ENCODE measurements around the gene CATSPER3.

DNA sequence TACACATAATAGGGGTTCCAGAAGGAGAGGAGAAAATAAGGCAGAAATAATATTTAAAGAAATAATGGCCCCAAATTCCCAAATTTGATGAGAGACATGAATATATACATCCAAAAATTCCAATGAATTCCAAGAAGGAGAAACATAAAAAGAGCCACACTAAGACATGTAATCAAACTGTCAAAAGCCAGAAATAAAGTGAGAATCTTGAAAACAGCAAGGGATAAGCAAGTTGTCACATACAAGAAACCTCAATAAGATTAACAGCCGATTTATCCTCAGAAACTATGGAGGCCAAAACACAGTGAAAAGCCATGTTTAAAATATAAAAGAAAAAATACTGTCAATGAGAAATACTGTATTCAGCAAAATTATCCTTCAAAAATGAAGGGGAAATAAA, 14.5 kb downstream of the CATSPER3 start:
- TF ChIP-seq, protein P1, sequence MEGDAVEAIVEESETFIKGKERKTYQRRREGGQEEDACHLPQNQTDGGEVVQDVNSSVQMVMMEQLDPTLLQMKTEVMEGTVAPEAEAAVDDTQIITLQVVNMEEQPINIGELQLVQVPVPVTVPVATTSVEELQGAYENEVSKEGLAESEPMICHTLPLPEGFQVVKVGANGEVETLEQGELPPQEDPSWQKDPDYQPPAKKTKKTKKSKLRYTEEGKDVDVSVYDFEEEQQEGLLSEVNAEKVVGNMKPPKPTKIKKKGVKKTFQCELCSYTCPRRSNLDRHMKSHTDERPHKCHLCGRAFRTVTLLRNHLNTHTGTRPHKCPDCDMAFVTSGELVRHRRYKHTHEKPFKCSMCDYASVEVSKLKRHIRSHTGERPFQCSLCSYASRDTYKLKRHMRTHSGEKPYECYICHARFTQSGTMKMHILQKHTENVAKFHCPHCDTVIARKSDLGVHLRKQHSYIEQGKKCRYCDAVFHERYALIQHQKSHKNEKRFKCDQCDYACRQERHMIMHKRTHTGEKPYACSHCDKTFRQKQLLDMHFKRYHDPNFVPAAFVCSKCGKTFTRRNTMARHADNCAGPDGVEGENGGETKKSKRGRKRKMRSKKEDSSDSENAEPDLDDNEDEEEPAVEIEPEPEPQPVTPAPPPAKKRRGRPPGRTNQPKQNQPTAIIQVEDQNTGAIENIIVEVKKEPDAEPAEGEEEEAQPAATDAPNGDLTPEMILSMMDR (optimal IDR thresholded peaks at IDR 0.05 in 1 of 3, IDR thresholded peaks at IDR 0.05 in 1 of 3, conservative IDR thresholded peaks at IDR 0.05 in 1 of 3; ENCODE audit: extremely low read depth in 1 of 3, insufficient read depth in 2 of 3, low read length in 3 of 3), result no peak
- no peak for TF ChIP-seq EZH2 (IDR thresholded peaks at IDR 0.05; ENCODE audit: low read length)
